ENCODE measurements around the gene HSPE1.

- TF ChIP-seq CTCF (IDR thresholded peaks at IDR 0.05) = no peak
- no peak for TF ChIP-seq POLR2A (IDR thresholded peaks at IDR 0.05)
These were observed 4.3 kb downstream of the HSPE1 start for GRCh38 chr2:197504512-197504911.

Measured in testis (tissue), 2 donors.